IMR-90 (cell line): Measurements from ENCODE around the gene RC3H1. TPM values are rescaled to one million over a fixed set of nuclear protein-coding genes. Genes with fewer than 3 reads are reported as not detected.

Source experiments
- ATAC-seq: fragments of 200-7000 bp; cut with Tn5 transposase; 2 replicates; pipeline ENCODE4 v1.9.1; 2020; ENCODE audit warnings: low read depth, mild to moderate bottlenecking, moderate library complexity
- BruUV-seq: library from RNA; stranded (reverse); fragments of 400-500 nt; replicated peaks from 2 replicates; lab custom pipeline; 2021; lab: Mats Ljungman, UMichigan
- CTCF ChIA-PET: fragments of 300-600 bp; formaldehyde crosslinking; extraction: SDS; loops from one replicate; lab custom pipeline; 2021; ENCODE audit warnings: antibody characterized with exemption; lab: Yijun Ruan, JAX
- POLR2A ChIA-PET: fragments of 300-600 bp; sonication (Branson Sonifier 250); formaldehyde crosslinking; loops from one replicate; lab custom pipeline; 2022; ENCODE audit warnings: antibody characterized with exemption; ENCODE audit not compliant: unreplicated experiment; lab: Charles Lee
- DNase-seq: peaks from one replicate; pipeline ENCODE4 v3.0.0; 2013
- H2AFZ ChIP-seq: replicated peaks from 2 replicates; pipeline ENCODE3; 2013; ENCODE audit warnings: low read length, mild to moderate bottlenecking; ENCODE audit not compliant: poor library complexity
- H2AK5ac ChIP-seq: 2 replicates; pipeline ENCODE4 v1.6.1; 2013; ENCODE audit warnings: low read depth, low read length, inconsistent platforms
- H2AK9ac ChIP-seq: replicated peaks from 2 replicates; pipeline ENCODE3; 2013; ENCODE audit warnings: mild to moderate bottlenecking, low read depth, low read length, moderate library complexity; ENCODE audit not compliant: poor library complexity
- H2BK120ac ChIP-seq: 2 replicates; pipeline ENCODE4 v1.6.1; 2013; ENCODE audit warnings: low read depth, low read length, inconsistent platforms
- H2BK15ac ChIP-seq: 3 replicates; pipeline ENCODE4 v1.6.1; 2013; ENCODE audit warnings: low read depth, low read length, inconsistent platforms
- H2BK20ac ChIP-seq: 2 replicates; pipeline ENCODE4 v1.6.1; 2013; ENCODE audit warnings: low read depth, mild to moderate bottlenecking, inconsistent platforms, low read length, moderate library complexity
- H2BK5ac ChIP-seq: 2 replicates; pipeline ENCODE4 v1.6.1; 2013; ENCODE audit warnings: mild to moderate bottlenecking, low read depth, low read length, inconsistent platforms; ENCODE audit not compliant: poor library complexity, severe bottlenecking
- H3K14ac ChIP-seq: replicated peaks from 2 replicates; pipeline ENCODE4 v1.6.1; 2013; ENCODE audit warnings: low read depth, low read length, inconsistent platforms
- H3K18ac ChIP-seq: 2 replicates; pipeline ENCODE4 v1.6.1; 2013; ENCODE audit warnings: low read depth, low read length, control low read depth
- H3K23ac ChIP-seq: 2 replicates; pipeline ENCODE4 v1.6.1; 2013; ENCODE audit warnings: low read depth, low read length, inconsistent platforms
- H3K27ac ChIP-seq: 2 replicates; pipeline ENCODE4 v1.5.1; 2013; ENCODE audit warnings: mild to moderate bottlenecking, control low read depth, low read length; ENCODE audit not compliant: insufficient read depth
- H3K27me3 ChIP-seq: 2 replicates; pipeline ENCODE4 v1.6.1; 2013; ENCODE audit warnings: low read length; ENCODE audit not compliant: control insufficient read depth, insufficient read depth
- H3K36me3 ChIP-seq: 2 replicates; pipeline ENCODE4 v1.6.1; 2013; ENCODE audit warnings: low read length, mixed read lengths; ENCODE audit not compliant: control insufficient read depth, insufficient read depth
- H3K4ac ChIP-seq: 2 replicates; pipeline ENCODE4 v1.6.1; 2013; ENCODE audit warnings: low read depth, low read length, inconsistent platforms
- H3K4me1 ChIP-seq: 2 replicates; pipeline ENCODE4 v1.6.1; 2013; ENCODE audit warnings: low read length, mixed read lengths; ENCODE audit not compliant: control insufficient read depth, insufficient read depth
- H3K4me2 ChIP-seq: 2 replicates; pipeline ENCODE4 v1.6.1; 2013; ENCODE audit warnings: low read depth, mild to moderate bottlenecking, control low read depth, low read length, moderate library complexity
- H3K4me3 ChIP-seq: 2 replicates; pipeline ENCODE4 v1.5.1; 2013; ENCODE audit warnings: low read depth, mild to moderate bottlenecking, control low read depth, low read length, moderate library complexity; ENCODE audit not compliant: insufficient read depth
- H3K56ac ChIP-seq: 2 replicates; pipeline ENCODE4 v1.6.1; 2013; ENCODE audit warnings: low read length, inconsistent platforms; ENCODE audit not compliant: insufficient read depth; ENCODE audit errors: extremely low read depth
- H3K79me1 ChIP-seq, 2 experiments: 2 replicates each; pipeline ENCODE4 v1.6.1; 2013; ENCODE audit warnings: low read length in 2 of 2, inconsistent platforms in 1 of 2, low read depth in 1 of 2
- H3K9ac ChIP-seq: 2 replicates; pipeline ENCODE4 v1.6.1; 2013; ENCODE audit warnings: low read depth, low read length, control low read depth
- H3K9me1 ChIP-seq: 2 replicates; pipeline ENCODE4 v1.6.1; 2013; ENCODE audit warnings: low read length, inconsistent platforms; ENCODE audit not compliant: insufficient read depth
- H3K9me3 ChIP-seq: 2 replicates; pipeline ENCODE4 v1.6.1; 2013; ENCODE audit warnings: low read length; ENCODE audit not compliant: control insufficient read depth, insufficient read depth
- H4K20me1 ChIP-seq: 2 replicates; pipeline ENCODE4 v1.6.1; 2013; ENCODE audit warnings: low read length, inconsistent platforms; ENCODE audit not compliant: insufficient read depth
- H4K5ac ChIP-seq: 2 replicates; pipeline ENCODE4 v1.6.1; 2013; ENCODE audit warnings: mild to moderate bottlenecking, low read depth, low read length, control low read depth
- H4K8ac ChIP-seq, 2 experiments: 2 replicates each; pipeline ENCODE4 v1.6.1; 2013; ENCODE audit warnings: low read depth in 2 of 2, low read length in 2 of 2, control low read depth in 1 of 2, inconsistent platforms in 1 of 2
- H4K91ac ChIP-seq: 2 replicates; pipeline ENCODE4 v1.6.1; 2013; ENCODE audit warnings: low read depth, low read length, inconsistent platforms; ENCODE audit not compliant: insufficient read depth
- BHLHE40 ChIP-seq: fragments of 150-350 bp; IDR thresholded peaks from 2 replicates; pipeline ENCODE4 v1.6.1; 2016; ENCODE audit warnings: mild to moderate bottlenecking, low read depth, low read length
- CHD1 ChIP-seq: IDR thresholded peaks from 2 replicates; pipeline ENCODE4 v1.6.1; 2012; ENCODE audit warnings: low read depth, low read length, improper control_type of control experiment
- CTCF ChIP-seq: conservative IDR thresholded peaks from 2 replicates; pipeline ENCODE4 v1.5.1; 2012; ENCODE audit warnings: mild to moderate bottlenecking, low read depth, low read length, improper control_type of control experiment
- FOS ChIP-seq: fragments of 150-350 bp; IDR thresholded peaks from 2 replicates; pipeline ENCODE4 v1.6.1; 2016; ENCODE audit warnings: low read depth, low read length
- MAFK ChIP-seq: IDR thresholded peaks from 2 replicates; pipeline ENCODE4 v1.6.1; 2012; ENCODE audit warnings: low read depth, low read length, improper control_type of control experiment
- MAZ ChIP-seq: IDR thresholded peaks from 2 replicates; pipeline ENCODE4 v1.6.1; 2012; ENCODE audit warnings: low read depth, mild to moderate bottlenecking, low read length, improper control_type of control experiment, moderate library complexity, borderline replicate concordance
- NFE2L2 ChIP-seq: fragments of 150-350 bp; IDR thresholded peaks from 2 replicates; pipeline ENCODE4 v1.6.1; 2016; ENCODE audit warnings: low read depth, mild to moderate bottlenecking, low read length
- RAD21 ChIP-seq: IDR thresholded peaks from 2 replicates; pipeline ENCODE4 v1.6.1; 2012; ENCODE audit warnings: low read length, improper control_type of control experiment
- RCOR1 ChIP-seq: IDR thresholded peaks from 2 replicates; pipeline ENCODE4 v1.6.1; 2012; ENCODE audit warnings: mild to moderate bottlenecking, low read length, improper control_type of control experiment; ENCODE audit not compliant: insufficient replicate concordance
- RFX5 ChIP-seq: IDR thresholded peaks from 2 replicates; pipeline ENCODE4 v1.8.0; 2012; ENCODE audit warnings: low read depth, mild to moderate bottlenecking, low read length, moderate library complexity
- WGBS, 2 experiments: methylation state at CpG; one replicate each; pipeline versions ENCODE4 v1.1.5 to v1.1.7; 2013; ENCODE audit warnings: missing lambda C conversion rate in 2 of 2; ENCODE audit not compliant: insufficient read length in 1 of 2; ENCODE audit errors: extremely low coverage in 2 of 2; 5-methylcytosine and 5-hydroxymethylcytosine counted together
- dilution Hi-C: fragments of 300-500 bp; cut with HindIII; formaldehyde crosslinking; loops from one replicate; pipeline ENCODE4 v1.14.3; 2018; ENCODE audit warnings: low sequenced_read_pairs; ENCODE audit not compliant: unreplicated experiment
- in situ Hi-C: fragments of 300-500 bp; cut with MboI; formaldehyde crosslinking; loops from 3 replicates; pipeline ENCODE4 v1.14.3; 2019; ENCODE audit warnings: low sequenced_read_pairs, inconsistent platforms, mixed read lengths
- intact Hi-C: fragments of 100-400 bp; cut with micrococcal nuclease; formaldehyde crosslinking; loops from 2 replicates; pipeline ENCODE4 v1.10.0; 2022
- polyA plus RNA-seq, 3 experiments: library from polyadenylated mRNA; depleted of rRNA; stranded (reverse); fragments of >200 nt; gene quantifications; 2 replicates each; pipeline ENCODE4 v1.2.3, GENCODE V29; 2012; ENCODE audit warnings: low replicate concordance in 1 of 3
- total RNA-seq: library from RNA; depleted of rRNA; stranded (reverse); fragments of >200 nt; gene quantifications from 2 replicates; pipeline ENCODE4 v1.2.3, GENCODE V29; 2012
- TF ChIP-seq, protein P1 (sequence below): fragments of 150-350 bp; IDR thresholded peaks from 2 replicates; pipeline ENCODE4 v1.6.1; 2017; ENCODE audit warnings: mild to moderate bottlenecking, antibody characterized with exemption, low read length, low read depth

Gene RC3H1
- total and polyA plus RNA-seq, 2 of the 4 experiments (the other 2 are of a cell fraction): 5.1 to 39.3 TPM

GRCh38 chr1:173903827-173904531 lies 118.2 kb downstream of the RC3H1 start:
- in situ Hi-C loops: no loop called here
- BruUV-seq: no TSS peak

More at GRCh38 chr1:173903827-173904531, 118.2 kb downstream of the RC3H1 start:
- Histone ChIP-seq H4K5ac (no peak overlapping the region), H3K9me1 (no peaks in the 10 kb centered on the region), H2AK9ac (no peak overlapping the region), H3K4me2 (no peak overlapping the region), H3K4ac (no peak overlapping the region), H4K8ac (no peak overlapping the region), H3K27me3 (no peaks in the 10 kb centered on the region), H3K9ac (no peak overlapping the region), H4K91ac (no peak overlapping the region), H3K79me1 (no peaks in the 10 kb centered on the region), H2BK15ac (no peak overlapping the region), H4K20me1 (no peaks in the 10 kb centered on the region), H2BK5ac (no peak overlapping the region), H3K56ac (no peak overlapping the region), H2BK20ac (no peak overlapping the region), H3K4me3 (no peak overlapping the region), H2AK5ac (no peak overlapping the region), H3K23ac (no peak overlapping the region), H3K4me1 (no peaks in the 10 kb centered on the region), H3K36me3 (no peaks in the 10 kb centered on the region), H2BK120ac (no peak overlapping the region), H3K18ac (no peak overlapping the region), H3K14ac (no peak overlapping the region), H3K27ac (no peak overlapping the region), H3K9me3 (no peaks in the 10 kb centered on the region), H2AFZ (no peak overlapping the region)
- intact Hi-C loops (no loop called here), dilution Hi-C loops (no loop called here)
- ChIA-PET CTCF (no interaction called here), POLR2A (no interaction called here)
- ATAC-seq: no peak
- TF ChIP-seq RFX5 (no peak), BHLHE40 (no peak), RAD21 (no peak), MAZ (no peak), NFE2L2 (no peak), MAFK (no peak), CHD1 (no peak), CTCF (no peak), RCOR1 (no peak), FOS (no peak)
- TF ChIP-seq, protein P1, sequence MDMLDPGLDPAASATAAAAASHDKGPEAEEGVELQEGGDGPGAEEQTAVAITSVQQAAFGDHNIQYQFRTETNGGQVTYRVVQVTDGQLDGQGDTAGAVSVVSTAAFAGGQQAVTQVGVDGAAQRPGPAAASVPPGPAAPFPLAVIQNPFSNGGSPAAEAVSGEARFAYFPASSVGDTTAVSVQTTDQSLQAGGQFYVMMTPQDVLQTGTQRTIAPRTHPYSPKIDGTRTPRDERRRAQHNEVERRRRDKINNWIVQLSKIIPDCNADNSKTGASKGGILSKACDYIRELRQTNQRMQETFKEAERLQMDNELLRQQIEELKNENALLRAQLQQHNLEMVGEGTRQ: no peak
- 96% methylated on average over 4 of the region's 6 CpGs; no CpG with 5 or more reads in 1 of the 2 experiments for WGBS, 2 experiments
- no peak for DNase-seq
